HepG2 (cell line): ENCODE measurements around the gene FBF1. TPM values are rescaled to one million over a fixed set of nuclear protein-coding genes. Genes with fewer than 3 reads are reported as not detected.

Experiments
- AKNA ChIP-seq: sonication (generic); formaldehyde crosslinking; IDR thresholded peaks from 2 replicates; pipeline ENCODE4 v1.4.0; 2020; ENCODE audit warnings: missing genetic modification reagents, borderline replicate concordance
- ARNT ChIP-seq: fragments of 450-650 bp; IDR thresholded peaks from 2 replicates; pipeline ENCODE4 v1.6.1; 2017
- GPN1 ChIP-seq: sonication (generic); formaldehyde crosslinking; IDR thresholded peaks from 2 replicates; pipeline ENCODE4 v1.5.1; 2020; ENCODE audit warnings: missing genetic modification reagents, borderline replicate concordance
- IKZF1 ChIP-seq: fragments of 450-650 bp; IDR thresholded peaks from 2 replicates; pipeline ENCODE4 v1.7.1; 2016
- KDM5A ChIP-seq: fragments of 200-600 bp; sonication (generic); IDR thresholded peaks from 2 replicates; pipeline ENCODE4 v1.7.0; 2018; ENCODE audit warnings: antibody characterized with exemption, mild to moderate bottlenecking, low read length, borderline replicate concordance
- NR2F6 ChIP-seq, 2 experiments: IDR thresholded peaks; 2 replicates each; pipeline ENCODE4 v1.6.1; 2016; ENCODE audit warnings: antibody characterized with exemption in 1 of 2, mild to moderate bottlenecking in 1 of 2
- POLR2AphosphoS5 ChIP-seq: IDR thresholded peaks from 2 replicates; pipeline ENCODE4 v1.6.1; 2012; ENCODE audit warnings: low read depth, low read length
- RARG ChIP-seq: sonication (generic); formaldehyde crosslinking; IDR thresholded peaks from 2 replicates; pipeline ENCODE4 v1.4.0; 2020; ENCODE audit warnings: low read depth, mild to moderate bottlenecking, missing genetic modification reagents
- RBM22 ChIP-seq: fragments of 200-400 bp; formaldehyde crosslinking; optimal IDR thresholded peaks from 2 replicates; pipeline ENCODE3; 2017; ENCODE audit warnings: mild to moderate bottlenecking, low read length, moderate library complexity
- RNF2 ChIP-seq: fragments of 450-650 bp; conservative IDR thresholded peaks from 2 replicates; pipeline ENCODE4 v1.6.1; 2016; ENCODE audit warnings: low read depth
- TFDP2 ChIP-seq: sonication (generic); formaldehyde crosslinking; IDR thresholded peaks from 2 replicates; pipeline ENCODE4 v1.4.0; 2020; ENCODE audit warnings: missing genetic modification reagents
- WIZ ChIP-seq: sonication (generic); formaldehyde crosslinking; IDR thresholded peaks from 2 replicates; pipeline ENCODE4 v1.5.1; 2020; ENCODE audit warnings: mild to moderate bottlenecking, missing genetic modification reagents
- ZFP36 ChIP-seq: fragments of 150-350 bp; IDR thresholded peaks from 2 replicates; pipeline ENCODE4 v1.6.1; 2018; ENCODE audit warnings: borderline replicate concordance, low read length, low read depth; ENCODE audit not compliant: partially characterized antibody
- ZNF235 ChIP-seq: sonication (generic); formaldehyde crosslinking; IDR thresholded peaks from 2 replicates; pipeline ENCODE4 v1.8.1; 2023; ENCODE audit warnings: mild to moderate bottlenecking, missing genetic modification reagents, borderline replicate concordance
- ZNF256 ChIP-seq: sonication (generic); formaldehyde crosslinking; conservative IDR thresholded peaks from 2 replicates; pipeline ENCODE4 v1.4.0; 2020; ENCODE audit warnings: missing genetic modification reagents
- ZNF460 ChIP-seq: sonication (generic); formaldehyde crosslinking; IDR thresholded peaks from 2 replicates; pipeline ENCODE4 v1.5.1; 2020; ENCODE audit warnings: missing genetic modification reagents, mild to moderate bottlenecking, borderline replicate concordance
- ZNF598 ChIP-seq: sonication (generic); formaldehyde crosslinking; IDR thresholded peaks from 2 replicates; pipeline ENCODE4 v1.5.1; 2020; ENCODE audit warnings: mild to moderate bottlenecking, missing genetic modification reagents, borderline replicate concordance
- polyA plus RNA-seq, 8 experiments: library from polyadenylated mRNA; depleted of rRNA in 3 of 8; stranded (reverse) in 7 of 8; unstranded in 1 of 8; fragments of >200 nt; fragmentation: Illumina TruSeq in 4 of 8; extraction: Trizol in 4 of 8; gene quantifications; 2 replicates each; pipeline versions ENCODE4 v1.2.1 to v1.2.3, GENCODE V29; 2011 to 2016; ENCODE audit warnings: low read depth in 4 of 8, missing spikeins in 1 of 8, mixed read lengths in 1 of 8; ENCODE audit not compliant: insufficient read depth in 1 of 8
- total RNA-seq, 5 experiments: library from RNA; depleted of rRNA; stranded (reverse); fragments of >200 nt; fragmentation: Illumina TruSeq; extraction: Trizol; gene quantifications; 2 replicates each; pipeline ENCODE4 v1.2.3, GENCODE V29; 2016; ENCODE audit warnings: low read depth in 1 of 5
- TF ChIP-seq, protein P1 (sequence below): sonication (generic); formaldehyde crosslinking; IDR thresholded peaks from 2 replicates; pipeline ENCODE4 v1.4.0; 2020; ENCODE audit warnings: missing genetic modification reagents
- TF ChIP-seq, protein P2 (sequence below): IDR thresholded peaks from 2 replicates; pipeline ENCODE4 v1.6.1; 2012; ENCODE audit warnings: low read length, improper control_type of control experiment

The FBF1 gene
- total and polyA plus RNA-seq, 2 of the 13 experiments (the other 11 are each of a cell fraction or from before 2014, with no cell fraction given) = 2.4 to 8.1 TPM

GRCh38 chr17:75876190-75876937 lies 64.5 kb downstream of the FBF1 start (continued):
- TF ChIP-seq, protein P1, sequence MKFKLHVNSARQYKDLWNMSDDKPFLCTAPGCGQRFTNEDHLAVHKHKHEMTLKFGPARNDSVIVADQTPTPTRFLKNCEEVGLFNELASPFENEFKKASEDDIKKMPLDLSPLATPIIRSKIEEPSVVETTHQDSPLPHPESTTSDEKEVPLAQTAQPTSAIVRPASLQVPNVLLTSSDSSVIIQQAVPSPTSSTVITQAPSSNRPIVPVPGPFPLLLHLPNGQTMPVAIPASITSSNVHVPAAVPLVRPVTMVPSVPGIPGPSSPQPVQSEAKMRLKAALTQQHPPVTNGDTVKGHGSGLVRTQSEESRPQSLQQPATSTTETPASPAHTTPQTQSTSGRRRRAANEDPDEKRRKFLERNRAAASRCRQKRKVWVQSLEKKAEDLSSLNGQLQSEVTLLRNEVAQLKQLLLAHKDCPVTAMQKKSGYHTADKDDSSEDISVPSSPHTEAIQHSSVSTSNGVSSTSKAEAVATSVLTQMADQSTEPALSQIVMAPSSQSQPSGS = peak; percentile 92
- TF ChIP-seq ZNF598 (CRISPR knock-in tag) (no peak), ZNF256 (CRISPR knock-in tag) (no peak; the same call in 1 of the 2 replicates), KDM5A (no peak; the same call in 1 of the 2 replicates), RBM22 (peak; percentile 93), GPN1 (CRISPR knock-in tag) (peak; percentile 8; the same call in 1 of the 2 replicates), AKNA (no peak), ZFP36 (no peak), POLR2AphosphoS5 (peak; percentile 98), TFDP2 (CRISPR knock-in tag) (peak; percentile 64), NR2F6 (IDR thresholded peaks at IDR 0.05) (peak; percentile 75), NR2F6 (CRISPR knock-in tag; IDR thresholded peaks at IDR 0.05) (peak; percentile 92), WIZ (CRISPR knock-in tag) (no peak; the same call in 1 of the 2 replicates), IKZF1 (no peak), ZNF460 (peak; percentile 58; the same call in 1 of the 2 replicates), RNF2 (peak; percentile 92), ARNT (no peak), ZNF235 (CRISPR knock-in tag) (peak; percentile 71; the same call in 1 of the 2 replicates), RARG (CRISPR knock-in tag) (0 out of 2 replicates have a peak, but pooled peaks have one; percentile 35)
- TF ChIP-seq, protein P2, sequence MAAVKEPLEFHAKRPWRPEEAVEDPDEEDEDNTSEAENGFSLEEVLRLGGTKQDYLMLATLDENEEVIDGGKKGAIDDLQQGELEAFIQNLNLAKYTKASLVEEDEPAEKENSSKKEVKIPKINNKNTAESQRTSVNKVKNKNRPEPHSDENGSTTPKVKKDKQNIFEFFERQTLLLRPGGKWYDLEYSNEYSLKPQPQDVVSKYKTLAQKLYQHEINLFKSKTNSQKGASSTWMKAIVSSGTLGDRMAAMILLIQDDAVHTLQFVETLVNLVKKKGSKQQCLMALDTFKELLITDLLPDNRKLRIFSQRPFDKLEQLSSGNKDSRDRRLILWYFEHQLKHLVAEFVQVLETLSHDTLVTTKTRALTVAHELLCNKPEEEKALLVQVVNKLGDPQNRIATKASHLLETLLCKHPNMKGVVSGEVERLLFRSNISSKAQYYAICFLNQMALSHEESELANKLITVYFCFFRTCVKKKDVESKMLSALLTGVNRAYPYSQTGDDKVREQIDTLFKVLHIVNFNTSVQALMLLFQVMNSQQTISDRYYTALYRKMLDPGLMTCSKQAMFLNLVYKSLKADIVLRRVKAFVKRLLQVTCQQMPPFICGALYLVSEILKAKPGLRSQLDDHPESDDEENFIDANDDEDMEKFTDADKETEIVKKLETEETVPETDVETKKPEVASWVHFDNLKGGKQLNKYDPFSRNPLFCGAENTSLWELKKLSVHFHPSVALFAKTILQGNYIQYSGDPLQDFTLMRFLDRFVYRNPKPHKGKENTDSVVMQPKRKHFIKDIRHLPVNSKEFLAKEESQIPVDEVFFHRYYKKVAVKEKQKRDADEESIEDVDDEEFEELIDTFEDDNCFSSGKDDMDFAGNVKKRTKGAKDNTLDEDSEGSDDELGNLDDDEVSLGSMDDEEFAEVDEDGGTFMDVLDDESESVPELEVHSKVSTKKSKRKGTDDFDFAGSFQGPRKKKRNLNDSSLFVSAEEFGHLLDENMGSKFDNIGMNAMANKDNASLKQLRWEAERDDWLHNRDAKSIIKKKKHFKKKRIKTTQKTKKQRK = no peak
